MM.1S (cell line): ENCODE results near the gene IL36B.

Experiments
- EZH2 ChIP-seq: fragments of 300-600 bp; sonication (generic); optimal IDR thresholded peaks from 2 replicates; pipeline ENCODE3; 2017; ENCODE audit warnings: low read depth, mild to moderate bottlenecking, antibody characterized with exemption, low read length, mixed read lengths
- TF ChIP-seq, protein P1 (sequence below): fragments of 300-600 bp; sonication (generic); IDR thresholded peaks from 2 replicates; pipeline ENCODE4 v1.5.1; 2016; ENCODE audit warnings: antibody characterized with exemption, low read length, mixed read lengths

DNA sequence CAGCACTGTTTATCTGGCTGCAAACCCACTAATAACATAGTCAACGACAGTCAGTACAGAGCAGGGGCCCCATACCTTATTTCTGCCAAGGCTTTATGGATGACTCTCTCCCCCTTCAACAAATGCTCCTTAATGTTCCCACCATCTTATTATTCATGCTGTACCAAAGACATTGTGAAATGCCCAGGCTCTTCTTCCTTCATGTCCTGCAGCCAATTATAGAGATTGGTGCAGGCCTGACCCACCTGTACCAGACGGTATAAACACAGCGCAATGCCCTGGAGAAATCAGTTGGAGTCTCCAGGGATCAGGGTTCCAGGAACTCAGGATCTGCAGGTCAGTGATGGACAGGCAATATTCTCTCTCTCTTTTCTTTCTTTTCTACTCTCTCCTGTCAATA, 15.0 kb upstream of the IL36B start, which contains the start of gene IL1F10:
- TF ChIP-seq, protein P1, sequence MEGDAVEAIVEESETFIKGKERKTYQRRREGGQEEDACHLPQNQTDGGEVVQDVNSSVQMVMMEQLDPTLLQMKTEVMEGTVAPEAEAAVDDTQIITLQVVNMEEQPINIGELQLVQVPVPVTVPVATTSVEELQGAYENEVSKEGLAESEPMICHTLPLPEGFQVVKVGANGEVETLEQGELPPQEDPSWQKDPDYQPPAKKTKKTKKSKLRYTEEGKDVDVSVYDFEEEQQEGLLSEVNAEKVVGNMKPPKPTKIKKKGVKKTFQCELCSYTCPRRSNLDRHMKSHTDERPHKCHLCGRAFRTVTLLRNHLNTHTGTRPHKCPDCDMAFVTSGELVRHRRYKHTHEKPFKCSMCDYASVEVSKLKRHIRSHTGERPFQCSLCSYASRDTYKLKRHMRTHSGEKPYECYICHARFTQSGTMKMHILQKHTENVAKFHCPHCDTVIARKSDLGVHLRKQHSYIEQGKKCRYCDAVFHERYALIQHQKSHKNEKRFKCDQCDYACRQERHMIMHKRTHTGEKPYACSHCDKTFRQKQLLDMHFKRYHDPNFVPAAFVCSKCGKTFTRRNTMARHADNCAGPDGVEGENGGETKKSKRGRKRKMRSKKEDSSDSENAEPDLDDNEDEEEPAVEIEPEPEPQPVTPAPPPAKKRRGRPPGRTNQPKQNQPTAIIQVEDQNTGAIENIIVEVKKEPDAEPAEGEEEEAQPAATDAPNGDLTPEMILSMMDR, result no peak
- no peak for TF ChIP-seq EZH2
